Loucy (cell line): ENCODE measurements around the gene MBP.

Experiments used
- H2AFZ ChIP-seq: fragments of 200-600 bp; sonication (generic); 2 replicates; pipeline ENCODE4 v1.6.0; 2016; ENCODE audit warnings: antibody characterized with exemption, mild to moderate bottlenecking, low read length, moderate library complexity
- H3F3A ChIP-seq: fragments of 200-600 bp; 2 replicates; pipeline ENCODE4 v1.6.0; 2016; ENCODE audit warnings: antibody characterized with exemption, low read depth, mild to moderate bottlenecking
- H3K27me3 ChIP-seq: fragments of 200-600 bp; sonication (generic); 2 replicates; pipeline ENCODE4 v1.6.1; 2014; ENCODE audit warnings: low read length, mild to moderate bottlenecking; ENCODE audit not compliant: insufficient read depth, poor library complexity, severe bottlenecking
- H3K36me3 ChIP-seq: fragments of 200-600 bp; sonication (generic); 2 replicates; pipeline ENCODE4 v1.6.1; 2016; ENCODE audit warnings: low read length; ENCODE audit not compliant: insufficient read depth
- H3K4me1 ChIP-seq: fragments of 200-600 bp; sonication (generic); 2 replicates; pipeline ENCODE4 v1.5.1; 2014; ENCODE audit warnings: low read length, mild to moderate bottlenecking; ENCODE audit not compliant: insufficient read depth, poor library complexity, severe bottlenecking
- H3K4me2 ChIP-seq: fragments of 200-600 bp; sonication (generic); 2 replicates; pipeline ENCODE4 v1.6.0; 2014; ENCODE audit warnings: antibody characterized with exemption, low read length, low read depth, mild to moderate bottlenecking; ENCODE audit not compliant: poor library complexity, severe bottlenecking
- H3K4me3 ChIP-seq: fragments of 200-600 bp; sonication (generic); 2 replicates; pipeline ENCODE4 v1.5.1; 2014; ENCODE audit warnings: low read length, mild to moderate bottlenecking, mixed read lengths; ENCODE audit not compliant: poor library complexity, severe bottlenecking
- H3K79me2 ChIP-seq: fragments of 200-600 bp; sonication (generic); 2 replicates; pipeline ENCODE4 v1.6.1; 2014; ENCODE audit warnings: low read length; ENCODE audit not compliant: insufficient read depth
- H3K9ac ChIP-seq: fragments of 200-600 bp; sonication (generic); 2 replicates; pipeline ENCODE4 v1.6.0; 2014; ENCODE audit warnings: mild to moderate bottlenecking, low read depth, low read length, moderate library complexity; ENCODE audit not compliant: poor library complexity, severe bottlenecking
- H3K9me2 ChIP-seq: fragments of 200-600 bp; sonication (generic); replicated peaks from 2 replicates; pipeline ENCODE4 v1.6.1; 2016; ENCODE audit warnings: low read depth, low read length, mixed read lengths
- H3K9me3 ChIP-seq: fragments of 200-600 bp; sonication (generic); 2 replicates; pipeline ENCODE4 v1.6.1; 2014; ENCODE audit warnings: mild to moderate bottlenecking, antibody characterized with exemption, low read length, low read depth; ENCODE audit not compliant: insufficient read depth
- H4K20me1 ChIP-seq: fragments of 200-600 bp; sonication (generic); 2 replicates; pipeline ENCODE4 v1.6.0; 2014; ENCODE audit warnings: antibody characterized with exemption, low read length, mild to moderate bottlenecking; ENCODE audit not compliant: insufficient read depth, poor library complexity, severe bottlenecking
- EZH2phosphoT487 ChIP-seq: fragments of 200-600 bp; IDR thresholded peaks from 2 replicates; pipeline ENCODE4 v1.6.1; 2018; ENCODE audit warnings: antibody characterized with exemption, mild to moderate bottlenecking, moderate library complexity, borderline replicate concordance
- TF ChIP-seq, protein P1 (sequence below): fragments of 200-600 bp; sonication (generic); conservative IDR thresholded peaks from 2 replicates; pipeline ENCODE4 v1.5.1; 2014; ENCODE audit warnings: mild to moderate bottlenecking, antibody characterized with exemption, low read length

MBP gene

DNA sequence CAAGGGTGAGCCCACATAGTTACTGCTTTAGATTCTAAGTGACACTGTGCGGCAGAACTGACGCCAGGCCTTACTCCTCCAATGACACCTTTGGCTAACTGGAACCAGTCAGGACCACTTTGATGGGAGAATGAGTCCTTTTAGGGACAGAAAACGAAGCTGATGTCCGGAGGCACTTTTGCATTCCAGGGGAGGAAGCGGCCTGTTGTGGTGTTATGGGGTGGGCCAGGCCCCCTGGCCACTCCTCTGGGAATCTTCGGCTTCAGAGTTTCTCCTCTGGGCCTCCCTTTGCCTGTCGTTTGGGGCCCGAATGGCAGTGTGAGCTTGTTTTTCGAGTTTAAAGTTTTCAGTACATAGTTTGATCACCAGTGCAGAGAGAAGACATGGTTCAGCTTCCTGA, 65.9 kb downstream of the MBP start:
- no peaks in the 10 kb centered on the region for H3K36me3 ChIP-seq
- no peaks in the 10 kb centered on the region for H3K27me3 ChIP-seq
- H3K4me1 ChIP-seq = peaks cover 94% of the 10 kb centered on the region
- H3F3A ChIP-seq = peaks cover 23% of the 10 kb centered on the region
- H3K79me2 ChIP-seq = peaks cover 5% of the 10 kb centered on the region; the same call in 1 of the 2 replicates
- no peak overlapping the region for H3K4me3 ChIP-seq
- peak overlapping the region; percentile 40 for H3K4me2 ChIP-seq
- H3K9me3 ChIP-seq = no peaks in the 10 kb centered on the region
- TF ChIP-seq EZH2phosphoT487 = no peak
- TF ChIP-seq, protein P1, sequence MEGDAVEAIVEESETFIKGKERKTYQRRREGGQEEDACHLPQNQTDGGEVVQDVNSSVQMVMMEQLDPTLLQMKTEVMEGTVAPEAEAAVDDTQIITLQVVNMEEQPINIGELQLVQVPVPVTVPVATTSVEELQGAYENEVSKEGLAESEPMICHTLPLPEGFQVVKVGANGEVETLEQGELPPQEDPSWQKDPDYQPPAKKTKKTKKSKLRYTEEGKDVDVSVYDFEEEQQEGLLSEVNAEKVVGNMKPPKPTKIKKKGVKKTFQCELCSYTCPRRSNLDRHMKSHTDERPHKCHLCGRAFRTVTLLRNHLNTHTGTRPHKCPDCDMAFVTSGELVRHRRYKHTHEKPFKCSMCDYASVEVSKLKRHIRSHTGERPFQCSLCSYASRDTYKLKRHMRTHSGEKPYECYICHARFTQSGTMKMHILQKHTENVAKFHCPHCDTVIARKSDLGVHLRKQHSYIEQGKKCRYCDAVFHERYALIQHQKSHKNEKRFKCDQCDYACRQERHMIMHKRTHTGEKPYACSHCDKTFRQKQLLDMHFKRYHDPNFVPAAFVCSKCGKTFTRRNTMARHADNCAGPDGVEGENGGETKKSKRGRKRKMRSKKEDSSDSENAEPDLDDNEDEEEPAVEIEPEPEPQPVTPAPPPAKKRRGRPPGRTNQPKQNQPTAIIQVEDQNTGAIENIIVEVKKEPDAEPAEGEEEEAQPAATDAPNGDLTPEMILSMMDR = no peak
- no peak overlapping the region for H2AFZ ChIP-seq
- H4K20me1 ChIP-seq = no peaks in the 10 kb centered on the region
- H3K9me2 ChIP-seq = no peaks in the 10 kb centered on the region
- H3K9ac ChIP-seq = peak overlapping the region; percentile 72

DNA sequence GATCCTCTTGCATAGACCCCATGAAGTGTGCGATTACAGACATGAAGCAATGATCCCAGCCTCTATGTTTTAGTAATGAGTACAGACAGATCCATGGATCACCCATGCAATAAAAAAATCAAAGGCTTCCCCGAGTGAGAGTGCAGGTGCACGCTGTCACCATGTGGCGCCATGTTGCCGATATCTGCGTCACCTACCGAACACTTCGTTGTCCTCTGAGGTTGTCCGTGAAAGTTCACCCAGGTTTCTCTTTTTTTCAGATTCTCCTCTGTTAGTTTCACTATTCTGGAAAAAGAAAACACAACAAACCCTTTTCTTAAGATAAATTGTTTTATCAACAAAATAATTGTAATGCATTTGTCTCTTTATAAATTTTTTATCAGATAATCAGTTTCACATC, 66.5 kb downstream of the MBP start:
- H2AFZ ChIP-seq = no peak overlapping the region
- H3K36me3 ChIP-seq = no peaks in the 10 kb centered on the region
- H3K9me2 ChIP-seq = no peaks in the 10 kb centered on the region
- H3K4me3 ChIP-seq = no peak overlapping the region
- H3K27me3 ChIP-seq = no peaks in the 10 kb centered on the region
- H3K9ac ChIP-seq = peak overlapping the region; percentile 72
- H3K79me2 ChIP-seq = peaks cover 5% of the 10 kb centered on the region; the same call in 1 of the 2 replicates
- peaks cover 94% of the 10 kb centered on the region for H3K4me1 ChIP-seq
- no peak overlapping the region for H3K4me2 ChIP-seq
- TF ChIP-seq, protein P1 = no peak
- TF ChIP-seq EZH2phosphoT487 = no peak
- no peaks in the 10 kb centered on the region for H4K20me1 ChIP-seq
- H3K9me3 ChIP-seq = no peaks in the 10 kb centered on the region
- peaks cover 25% of the 10 kb centered on the region for H3F3A ChIP-seq

DNA sequence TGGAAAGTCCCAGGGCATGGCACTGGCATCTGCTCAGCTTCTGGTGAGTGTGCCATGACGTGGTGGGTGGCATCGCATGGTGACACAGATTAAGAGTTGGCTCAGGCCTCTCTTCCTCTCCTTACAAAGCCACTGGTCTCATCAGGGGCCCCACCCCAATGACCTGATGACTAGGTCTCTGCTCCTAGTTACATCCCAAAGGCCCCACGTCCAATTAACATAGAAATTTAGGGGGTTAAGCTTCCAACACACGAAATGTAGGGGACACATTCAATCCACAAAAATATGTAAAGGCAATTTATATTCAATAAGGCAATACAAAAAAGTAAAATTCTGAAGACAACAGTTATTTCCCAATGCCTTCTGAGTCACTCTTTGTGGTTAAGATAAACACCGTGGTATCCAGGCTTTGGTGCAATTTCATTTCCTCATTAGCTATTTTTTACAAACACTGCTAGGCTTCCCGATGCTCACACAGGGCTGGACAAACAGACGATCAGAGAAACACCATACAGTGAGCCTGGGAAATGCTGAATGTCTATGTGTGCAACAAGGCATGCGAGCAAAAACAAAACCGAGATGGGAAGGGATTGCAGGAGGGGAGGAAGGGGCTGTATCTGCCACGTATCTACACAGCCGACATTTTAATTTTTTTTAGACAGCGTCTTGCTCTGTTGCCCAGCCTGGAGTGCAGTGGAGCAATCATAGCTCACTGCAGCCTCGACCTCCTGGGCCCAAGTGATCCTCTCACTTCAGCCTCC, 67.2 kb downstream of the MBP start:
- Histone ChIP-seq H3K27me3 (no peaks in the 10 kb centered on the region), H3K9ac (peak overlapping the region; percentile 72), H3K79me2 (peaks cover 5% of the 10 kb centered on the region; the same call in 1 of the 2 replicates), H4K20me1 (no peaks in the 10 kb centered on the region), H3K4me3 (peak overlapping the region; percentile 21), H3K36me3 (no peaks in the 10 kb centered on the region), H3F3A (peaks cover 25% of the 10 kb centered on the region), H3K9me2 (no peaks in the 10 kb centered on the region), H3K4me2 (peak overlapping the region; percentile 85), H3K9me3 (no peaks in the 10 kb centered on the region), H2AFZ (no peak overlapping the region), H3K4me1 (peaks cover 97% of the 10 kb centered on the region)
- TF ChIP-seq EZH2phosphoT487 = no peak
- TF ChIP-seq, protein P1 = no peak
